B cell (primary cell): ENCODE data around the gene EEF1E1.

ENCODE experiments used
- CTCF ChIP-seq: fragments of 200-600 bp; IDR thresholded peaks from one replicate; pipeline ENCODE4 v1.8.0; 2022; ENCODE audit warnings: antibody characterized with exemption, mild to moderate bottlenecking
- EZH2 ChIP-seq: IDR thresholded peaks from 2 replicates; pipeline ENCODE4 v1.6.1; 2012; ENCODE audit warnings: borderline replicate concordance, low read depth, mild to moderate bottlenecking, moderate library complexity, low read length; ENCODE audit not compliant: insufficient read depth, poor library complexity, severe bottlenecking

- TF ChIP-seq EZH2 = no peak
- TF ChIP-seq CTCF = peak; percentile 50
Observed at GRCh38 chr6:8059129-8059528, 43.2 kb downstream of the EEF1E1 start.
